NCI-H345 treated with DMSO at 0.1 percent for 48 hours (cell line): ENCODE data around the gene ZNF285.
A peak's percentile ranks its signal among the peaks of the same experiment; 100 is the strongest.
"Not testable (repeated sequence)": the region's sequence is repeated elsewhere in the genome, so short reads cannot be mapped to it uniquely, and the experiment has no call there.

Source experiments
- DNase-seq: peaks from one replicate; lab custom pipeline; 2025; ENCODE audit not compliant: unreplicated experiment; lab: John Stamatoyannopoulos, UW

The ZNF285 gene

GRCh38 chr19:44401139-44402115, at the start of gene ZNF285:
Gene ZNF285, minus strand, starts transcription at chr19:44401608. Its CDS starts 4,395 bp downstream, at chr19:44397213.
- no peak for DNase-seq

- DNase-seq, result no peak
Measured at GRCh38 chr19:44447916-44448674, 46.7 kb upstream of the ZNF285 start, which contains the start of gene ZNF229. Gene ZNF229, minus strand, starts transcription at chr19:44448472. Its CDS starts 5,625 bp downstream, at chr19:44442847.

GRCh38 chr19:44438441-44438840, 37.0 kb upstream of the ZNF285 start:
- DNase-seq, result no peak

- no peak for DNase-seq
Measured at GRCh38 chr19:44435441-44435840, 34.0 kb upstream of the ZNF285 start.

GRCh38 chr19:44430956-44431355, 29.5 kb upstream of the ZNF285 start:
- DNase-seq, result no peak

- DNase-seq, result not testable (repeated sequence)
Measured at GRCh38 chr19:44415553-44415952, 14.1 kb upstream of the ZNF285 start.

- not testable (repeated sequence) for DNase-seq
Measured at GRCh38 chr19:44389268-44389667, 12.1 kb downstream of the ZNF285 start.

- no peak for DNase-seq
Measured at GRCh38 chr19:44374789-44375188, 26.6 kb downstream of the ZNF285 start.

GRCh38 chr19:44371815-44372480, 29.5 kb downstream of the ZNF285 start:
- DNase-seq, result no peak

GRCh38 chr19:44367024-44367423, 34.4 kb downstream of the ZNF285 start:
- no peak for DNase-seq

GRCh38 chr19:44356383-44357111, 44.9 kb downstream of the ZNF285 start, which contains the start of gene ZNF112:
Gene ZNF112, minus strand, starts transcription at chr19:44356680. Its CDS starts 16,141 bp downstream, at chr19:44340539.
- peak; percentile 80 for DNase-seq

- no peak for DNase-seq
Measured at GRCh38 chr19:44346556-44346955, 54.9 kb downstream of the ZNF285 start.

- no peak for DNase-seq
Measured at GRCh38 chr19:44345959-44346358, 55.4 kb downstream of the ZNF285 start.

- no peak for DNase-seq
Measured at GRCh38 chr19:44344255-44344654, 57.2 kb downstream of the ZNF285 start.

- DNase-seq, result no peak
Measured at GRCh38 chr19:44341794-44342193, 59.6 kb downstream of the ZNF285 start.

GRCh38 chr19:44334639-44335038, 66.8 kb downstream of the ZNF285 start:
- not testable (repeated sequence) for DNase-seq
